Panc1 (cell line): ENCODE measurements around the gene TUBA1B. TPM values are rescaled to one million over a fixed set of nuclear protein-coding genes. Genes with fewer than 3 reads are reported as not detected.

Experiments used
- ATAC-seq: fragments of 200-7000 bp; cut with Tn5 transposase; 2 replicates; pipeline ENCODE4 v1.9.1; 2020; ENCODE audit warnings: mild to moderate bottlenecking, moderate library complexity
- BruUV-seq: library from RNA; stranded (reverse); fragments of 400-500 nt; replicated peaks from 2 replicates; lab custom pipeline; 2021; lab: Mats Ljungman, UMichigan
- CTCF ChIA-PET: fragments of 300-600 bp; sonication (Branson Sonifier 250); formaldehyde crosslinking; loops from one replicate; lab custom pipeline; 2022; ENCODE audit warnings: antibody characterized with exemption; lab: Charles Lee
- POLR2A ChIA-PET: fragments of 300-600 bp; sonication (Branson Sonifier 250); formaldehyde crosslinking; loops from one replicate; lab custom pipeline; 2022; ENCODE audit warnings: antibody characterized with exemption; lab: Charles Lee
- DNase-seq: peaks from one replicate; pipeline ENCODE4 v3.0.0-alpha.2; 2010; ENCODE audit warnings: low read depth, low spot score
- H3K27ac ChIP-seq: 2 replicates; pipeline ENCODE4 v1.5.1; 2011; ENCODE audit warnings: mild to moderate bottlenecking, low read length, inconsistent platforms
- H3K27me3 ChIP-seq: fragments of 200-500 bp; sonication (Bioruptor generic); 2 replicates; pipeline ENCODE4 v1.6.0; 2014; ENCODE audit warnings: low read length, inconsistent platforms; ENCODE audit not compliant: control insufficient read depth, insufficient read depth
- H3K36me3 ChIP-seq: fragments of 200-500 bp; sonication (Bioruptor generic); 2 replicates; pipeline ENCODE4 v1.5.1; 2014; ENCODE audit warnings: inconsistent platforms, mild to moderate bottlenecking, low read length, moderate library complexity; ENCODE audit not compliant: control insufficient read depth, insufficient read depth
- H3K4me1 ChIP-seq: 2 replicates; pipeline ENCODE4 v1.5.1; 2011; ENCODE audit warnings: inconsistent platforms, mild to moderate bottlenecking, low read length, moderate library complexity; ENCODE audit not compliant: control insufficient read depth, insufficient read depth
- H3K4me3 ChIP-seq, 2 experiments: 2 replicates each; pipeline ENCODE4 v1.5.1; 2011 to 2012; ENCODE audit warnings: low read depth in 2 of 2, low read length in 2 of 2, mild to moderate bottlenecking in 2 of 2, inconsistent platforms in 1 of 2, moderate library complexity in 1 of 2
- H3K9me3 ChIP-seq: fragments of 200-500 bp; sonication (Bioruptor generic); 2 replicates; pipeline ENCODE4 v1.5.1; 2014; ENCODE audit warnings: low read depth, mild to moderate bottlenecking, inconsistent platforms, low read length, moderate library complexity; ENCODE audit not compliant: control insufficient read depth, insufficient read depth
- CTCF ChIP-seq: fragments of 450-650 bp; IDR thresholded peaks from 2 replicates; pipeline ENCODE4 v1.5.1; 2017; ENCODE audit warnings: mild to moderate bottlenecking
- POLR2AphosphoS5 ChIP-seq: IDR thresholded peaks from 2 replicates; pipeline ENCODE4 v1.6.1; 2012; ENCODE audit warnings: mild to moderate bottlenecking, low read depth, low read length, moderate library complexity
- REST ChIP-seq, 2 experiments: IDR thresholded peaks; 2 replicates each; pipeline ENCODE4 v1.6.1; 2011 to 2012; ENCODE audit warnings: low read depth in 2 of 2, control low read depth in 1 of 2, low read length in 1 of 2, mild to moderate bottlenecking in 1 of 2, moderate library complexity in 1 of 2; ENCODE audit not compliant: insufficient read depth in 1 of 2
- SIN3A ChIP-seq: IDR thresholded peaks from 2 replicates; pipeline ENCODE4 v1.6.1; 2012; ENCODE audit warnings: low read depth, mild to moderate bottlenecking, low read length, moderate library complexity, borderline replicate concordance; ENCODE audit not compliant: insufficient read depth
- TCF7L2 ChIP-seq: IDR thresholded peaks from 2 replicates; pipeline ENCODE4 v1.6.1; 2011; ENCODE audit warnings: mild to moderate bottlenecking, low read depth, low read length, inconsistent platforms
- in situ Hi-C: cut with HindIII; loops from 2 replicates; pipeline ENCODE4 v1.10.0; 2016; ENCODE audit warnings: low sequenced_read_pairs, low pct_unique_long_range_greater_than_20kb
- intact Hi-C: fragments of 100-400 bp; cut with micrococcal nuclease; formaldehyde crosslinking; loops from one replicate; pipeline ENCODE4 v1.10.0; 2022; ENCODE audit not compliant: unreplicated experiment
- total RNA-seq: library from RNA; stranded (reverse); gene quantifications from one replicate; pipeline ENCODE4 v1.2.1, GENCODE V29; 2021; ENCODE audit not compliant: unreplicated experiment

TUBA1B gene
- total RNA-seq, 1 experiment from 2014 or later = 1,275 TPM

- Histone ChIP-seq H3K4me3 (no peak overlapping the region), H3K27me3 (no peaks in the 10 kb centered on the region), H3K36me3 (no peaks in the 10 kb centered on the region), H3K4me1 (no peaks in the 10 kb centered on the region), H3K27ac (no peak overlapping the region), H3K9me3 (no peaks in the 10 kb centered on the region)
- ChIA-PET CTCF (interaction anchor here (0.5 to 0.6 kb wide), 2 partner anchors 30 to 81 kb away, joined by 3 to 7 read pairs; no protein-coding TSS in a partner anchor), POLR2A (interaction anchor here (0.6 kb wide), 1 partner anchor 154 kb away, joined by 3 read pairs; no protein-coding TSS in a partner anchor)
- ATAC-seq (no peak), DNase-seq (no peak)
- intact Hi-C loops (no loop called here), in situ Hi-C loops (no loop called here)
- no peak for TF ChIP-seq REST (IDR thresholded peaks at IDR 0.05; ENCODE audit: insufficient read depth in 1 of 2, low read depth in 2 of 2, low read length in 1 of 2)
- no TSS peak for BruUV-seq
Observed at GRCh38 chr12:49144384-49144783, 13.2 kb upstream of the TUBA1B start.

GRCh38 chr12:49138999-49139398 lies 7.8 kb upstream of the TUBA1B start:
- DNase-seq = no peak
- Histone ChIP-seq H3K27me3 (no peaks in the 10 kb centered on the region), H3K9me3 (no peaks in the 10 kb centered on the region), H3K4me3 (no peak overlapping the region), H3K4me1 (no peaks in the 10 kb centered on the region), H3K27ac (no peak overlapping the region), H3K36me3 (no peaks in the 10 kb centered on the region)
- in situ Hi-C loops (no loop called here), intact Hi-C loops (loop anchor here (10.0 kb wide), 1 partner anchor 96 kb away; no protein-coding TSS in a partner anchor)
- ChIA-PET POLR2A (no interaction called here), CTCF (no interaction called here)
- no TSS peak for BruUV-seq
- ATAC-seq = no peak
- TF ChIP-seq REST (IDR thresholded peaks at IDR 0.05; ENCODE audit: insufficient read depth in 1 of 2, low read depth in 2 of 2, low read length in 1 of 2) = no peak
- TF ChIP-seq CTCF = no peak
- TF ChIP-seq TCF7L2 = no peak
- TF ChIP-seq SIN3A = no peak
- TF ChIP-seq POLR2AphosphoS5 = no peak
